GM21515 (cell line): ENCODE results near the gene KRTAP5-1.

Source experiments
- ATAC-seq: cut with Tn5 transposase; IDR thresholded peaks from one replicate; pipeline ENCODE4 v1.9.1; 2021; ENCODE audit not compliant: unreplicated experiment

The KRTAP5-1 gene

DNA sequence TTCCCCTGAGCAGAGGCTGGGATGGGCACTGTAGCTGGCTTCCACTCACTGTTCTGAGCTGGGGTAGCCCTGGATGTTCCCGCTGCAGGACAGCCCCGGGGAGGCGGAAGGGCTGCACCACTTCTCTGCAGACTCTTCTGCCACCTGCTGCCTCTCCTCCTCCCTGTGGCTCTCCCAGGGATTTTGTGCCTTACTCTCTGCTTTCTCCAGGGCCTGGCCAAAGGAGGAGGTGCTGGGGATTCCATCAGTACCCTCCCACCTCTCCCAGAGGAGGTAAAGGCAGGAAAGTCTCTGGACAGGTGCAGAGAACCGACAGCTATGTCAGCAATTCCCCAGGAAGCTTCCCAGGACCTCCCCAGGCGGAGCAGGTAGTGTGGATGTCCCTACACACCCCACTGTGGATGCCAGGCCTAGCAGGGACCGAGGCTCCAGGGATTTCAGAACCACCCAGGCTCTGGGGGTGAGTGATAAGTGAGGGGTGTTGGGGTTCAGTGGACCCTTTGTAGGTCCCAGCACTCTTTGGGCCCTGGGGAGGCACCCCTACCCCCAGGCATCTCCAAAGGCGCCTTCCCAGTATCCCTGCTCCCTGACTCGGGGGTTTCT, 24.3 kb downstream of the KRTAP5-1 start:
- ATAC-seq = no peak

DNA sequence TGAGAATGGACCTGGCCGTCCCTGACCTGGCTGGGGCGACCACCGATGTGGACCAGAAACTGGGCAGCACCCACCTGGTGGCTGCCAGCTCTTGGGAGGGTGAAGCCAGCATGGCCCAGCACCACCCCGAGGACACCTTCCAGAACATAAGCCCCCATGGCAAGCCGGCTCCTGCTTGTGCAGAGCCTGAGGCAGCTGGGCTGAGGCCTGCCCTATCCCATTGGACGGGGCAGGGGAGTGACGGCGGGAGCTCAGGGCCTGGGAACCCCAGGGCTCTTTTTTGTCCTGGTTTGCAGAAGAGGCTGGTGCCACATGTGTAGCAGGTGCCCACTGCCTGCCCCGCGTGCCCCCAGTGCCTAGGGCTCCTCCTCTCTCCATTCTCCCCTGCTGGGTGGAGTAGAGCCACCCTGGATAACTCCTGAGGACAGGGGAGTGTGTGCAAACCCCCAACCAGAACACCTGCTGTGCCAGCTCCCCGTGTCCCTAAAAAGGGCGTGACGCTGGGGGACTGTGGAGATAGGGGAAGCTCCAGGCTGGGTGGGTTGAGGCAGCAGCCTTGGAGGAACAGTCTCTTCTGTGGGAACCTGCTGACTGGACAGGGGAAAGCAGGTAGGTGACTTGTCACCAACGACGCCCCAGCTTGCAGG, 25.0 kb downstream of the KRTAP5-1 start:
- no peak for ATAC-seq

DNA sequence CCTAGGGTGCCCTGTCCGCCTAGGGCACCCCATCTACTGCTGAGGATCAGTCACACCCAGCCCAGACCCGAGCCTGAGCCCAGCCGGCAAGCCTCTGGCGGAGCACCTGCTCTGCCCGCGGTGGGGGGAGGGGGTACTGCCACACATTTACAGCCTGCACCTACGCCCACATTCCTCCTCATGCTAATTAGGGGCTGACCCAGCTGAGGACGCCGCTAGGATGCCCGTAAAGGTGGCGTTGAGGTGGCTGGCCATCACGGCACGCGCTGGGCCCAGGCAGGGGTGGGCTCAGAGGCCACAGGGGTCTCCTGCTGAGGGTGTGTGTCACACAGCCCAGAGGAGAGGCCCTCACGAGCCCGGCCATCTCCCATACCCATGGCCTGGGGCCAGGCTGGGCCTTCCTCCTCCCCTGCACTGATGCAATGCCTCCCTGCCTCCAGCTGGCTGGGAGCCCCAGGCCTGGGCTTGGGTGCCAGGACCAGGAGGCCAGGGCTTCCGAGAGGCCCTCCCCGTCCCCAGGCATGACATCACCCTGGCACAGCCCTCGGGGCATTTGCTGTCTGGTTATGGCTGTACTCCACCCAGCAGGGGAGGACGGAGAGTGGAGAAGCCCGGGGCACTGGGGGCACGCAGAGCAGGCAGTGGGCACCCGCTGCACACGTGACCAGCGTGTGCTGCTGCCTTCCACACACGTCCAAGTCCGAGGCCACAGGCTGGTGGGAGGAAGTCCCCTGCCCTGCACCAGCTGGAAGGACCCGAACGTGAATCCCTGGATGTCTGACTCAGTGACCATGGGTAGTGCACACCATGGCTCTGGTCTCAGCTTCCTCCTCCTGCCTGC, 25.8 kb downstream of the KRTAP5-1 start:
- no peak for ATAC-seq

DNA sequence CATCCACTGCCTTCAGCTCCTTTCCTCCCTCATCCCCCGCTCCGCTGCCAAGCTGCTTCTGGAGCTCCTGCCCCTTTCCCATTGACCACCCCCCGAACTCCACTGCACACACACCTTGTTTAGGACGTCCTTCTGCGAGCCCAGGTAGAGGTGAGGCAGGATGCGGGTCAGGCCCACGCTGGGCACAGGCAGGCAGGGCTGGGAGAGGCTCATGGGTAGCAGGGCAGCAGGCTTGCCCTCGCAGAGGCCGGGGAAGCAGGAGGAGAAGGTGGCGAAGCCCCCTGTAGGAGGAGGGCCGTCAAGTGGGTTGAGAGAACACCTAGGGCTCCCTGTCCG, 26.3 kb downstream of the KRTAP5-1 start:
- no peak for ATAC-seq

DNA sequence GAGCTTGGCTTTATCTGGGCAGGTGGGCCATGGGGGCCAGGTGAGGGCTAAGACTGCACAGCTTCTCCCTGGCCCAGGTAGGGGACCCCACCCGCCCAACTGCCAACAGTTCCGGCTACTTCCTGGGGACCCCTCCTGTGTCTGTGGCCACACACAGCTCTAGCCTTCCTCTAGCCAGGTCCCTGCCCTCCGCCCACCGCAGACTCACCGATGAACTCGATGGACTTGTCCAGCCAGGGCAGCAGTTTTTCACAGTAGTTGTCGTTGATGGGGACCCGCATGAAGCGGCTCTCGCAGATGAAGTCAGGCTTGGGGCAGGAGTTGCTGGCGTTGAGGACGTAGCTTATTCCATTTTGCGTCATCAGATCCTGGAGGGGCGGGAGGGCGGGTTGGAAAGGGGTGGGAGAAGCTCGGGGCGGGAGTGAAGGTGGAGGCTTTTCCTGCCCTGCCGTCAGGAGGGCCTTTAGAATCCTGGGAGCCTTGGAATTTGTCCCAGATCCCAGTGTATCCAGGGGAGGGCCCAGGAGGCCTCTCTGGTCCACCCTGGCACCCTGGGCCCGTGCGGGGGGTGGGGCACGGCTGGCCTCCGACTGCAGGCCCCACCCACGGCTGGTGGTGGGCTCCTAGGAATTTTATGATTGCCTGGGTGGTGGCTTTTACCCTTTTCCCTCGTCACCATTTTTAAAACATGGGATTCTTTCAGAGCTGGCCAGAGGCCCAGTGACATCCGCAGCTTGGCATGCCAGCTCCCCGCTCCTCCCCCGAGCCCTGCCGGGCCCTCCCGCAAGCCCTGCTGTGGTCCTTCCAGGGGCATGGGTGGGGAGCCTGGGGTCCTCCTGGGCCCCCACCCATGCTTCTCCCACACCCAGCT, 26.9 kb downstream of the KRTAP5-1 start:
- ATAC-seq = no peak

DNA sequence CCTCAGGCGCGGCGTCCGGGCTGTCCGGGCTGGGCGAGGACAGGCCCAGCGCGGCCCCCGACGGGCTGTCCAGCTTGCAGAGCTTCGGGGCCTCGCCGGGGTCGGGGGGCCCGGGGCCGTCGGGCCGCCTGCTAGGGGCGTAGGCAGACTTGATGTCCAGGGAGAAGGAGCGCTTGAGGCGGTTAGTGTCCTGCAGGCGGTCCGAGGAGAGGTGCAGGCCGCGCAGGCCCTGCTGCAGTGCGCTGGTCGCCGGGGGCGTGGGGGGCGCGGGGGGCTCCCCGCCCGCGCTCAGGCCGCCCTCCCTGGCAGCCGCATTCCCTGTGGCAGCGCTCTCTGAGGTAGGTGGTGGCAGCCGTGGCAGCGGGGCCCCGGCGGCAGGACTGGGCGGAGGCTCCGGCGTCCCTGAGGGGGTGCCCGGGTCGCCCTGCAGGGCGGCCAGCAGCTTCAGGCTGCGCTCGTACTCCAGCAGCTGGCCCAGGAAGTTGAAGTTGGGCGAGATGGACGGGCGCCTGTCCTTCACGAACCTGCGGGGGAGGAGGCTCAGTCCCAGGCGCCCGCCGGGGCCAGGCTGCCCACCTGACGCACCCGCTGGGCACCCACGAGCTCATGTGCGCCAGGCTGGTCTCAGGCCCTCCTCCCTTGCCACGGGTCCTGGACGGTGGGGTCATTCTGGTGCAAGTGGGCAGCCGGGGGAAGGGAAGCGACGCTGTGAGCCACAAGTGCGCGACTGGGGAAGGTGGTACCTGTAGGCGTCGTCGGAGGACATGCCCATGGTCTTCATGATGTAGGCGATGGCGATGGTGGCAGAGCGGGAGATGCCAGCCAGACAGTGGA, 27.8 kb downstream of the KRTAP5-1 start:
- ATAC-seq = no peak

DNA sequence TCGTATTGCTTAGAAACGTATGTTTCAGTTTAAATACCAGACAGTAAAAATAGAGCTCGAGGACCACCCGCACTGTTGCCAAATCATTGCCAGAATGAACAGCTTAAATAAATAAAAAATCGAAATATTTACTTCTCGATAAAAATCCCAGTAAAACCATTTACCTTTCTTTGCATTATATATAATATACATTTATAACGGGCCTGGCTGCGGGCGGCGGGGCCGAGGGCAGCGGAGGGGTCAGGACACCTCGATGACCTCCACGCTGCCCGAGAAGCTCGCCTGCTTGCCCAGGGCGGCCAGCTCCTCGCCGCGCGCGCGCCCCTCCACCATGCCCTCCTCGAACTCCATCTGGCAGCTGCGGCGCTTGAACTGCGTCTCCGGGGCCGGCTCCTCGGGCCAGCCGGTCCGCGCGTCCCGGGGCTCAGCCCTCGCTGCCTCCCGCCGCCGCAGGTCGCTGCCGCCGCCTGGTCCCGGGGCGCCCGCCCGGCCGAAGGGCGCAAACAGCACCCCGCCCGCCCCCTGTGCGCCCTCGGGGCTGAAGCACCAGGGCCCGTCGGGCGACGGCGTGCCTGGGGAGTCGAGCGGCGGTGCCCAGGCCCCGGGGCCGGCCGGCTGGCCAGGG, 28.7 kb downstream of the KRTAP5-1 start:
- no peak for ATAC-seq

DNA sequence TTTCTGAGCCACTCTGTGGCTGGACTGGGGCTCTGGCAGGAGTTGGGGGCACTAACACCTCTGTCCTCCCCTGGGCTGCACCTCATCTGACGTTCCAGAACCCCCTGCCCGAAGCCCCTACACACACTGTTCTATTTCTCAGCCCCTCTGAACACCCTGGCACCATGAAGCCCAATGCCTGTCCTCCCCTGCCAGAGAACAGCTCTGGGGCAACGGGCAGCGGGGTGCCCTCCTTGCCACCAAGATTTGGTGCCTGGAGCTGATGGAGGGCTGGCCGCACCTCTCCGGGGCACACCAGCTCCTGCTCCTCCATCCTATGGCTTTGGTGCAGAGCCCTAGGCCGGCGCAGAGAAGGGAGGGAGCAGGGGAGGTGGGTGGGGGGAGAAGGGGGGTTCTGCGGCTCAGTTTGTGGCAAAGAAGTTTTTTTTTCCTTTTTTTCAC, 29.4 kb downstream of the KRTAP5-1 start:
- ATAC-seq = no peak

DNA sequence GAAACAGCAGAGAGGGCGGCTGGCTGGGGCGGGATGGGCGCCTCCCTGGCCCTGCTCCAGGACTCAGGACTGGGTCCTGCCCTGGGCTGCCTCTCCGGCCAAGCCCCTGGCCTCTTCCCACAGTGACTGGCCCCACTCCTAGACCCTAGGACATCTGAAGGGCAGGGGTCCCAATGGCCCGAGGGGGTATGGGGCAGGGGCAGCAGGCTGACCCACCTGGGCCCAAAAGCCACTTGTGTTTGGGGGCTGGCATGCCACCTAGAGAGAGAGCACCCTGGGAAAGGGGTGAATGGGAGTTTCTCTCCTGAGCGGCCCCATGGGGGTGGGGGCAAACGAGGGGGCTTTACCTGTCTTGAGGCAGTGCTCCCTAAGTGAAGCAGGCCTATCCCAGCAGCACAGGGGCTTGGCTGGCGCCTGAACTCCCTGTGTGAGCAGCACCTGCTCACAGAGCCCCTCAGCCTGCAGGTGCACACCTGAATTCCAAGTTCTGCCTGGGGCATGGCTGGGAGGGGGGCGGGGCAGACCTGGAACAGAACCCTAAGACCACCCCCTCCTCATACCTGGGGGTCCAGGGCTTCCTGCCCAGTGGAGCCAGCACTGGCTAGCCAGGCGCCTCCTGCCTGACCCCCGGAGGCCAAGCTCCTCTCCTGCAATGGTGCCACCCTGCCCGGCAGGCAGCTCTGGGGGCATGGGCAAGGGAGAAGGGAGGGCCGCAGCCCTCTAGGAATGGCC, 29.9 kb downstream of the KRTAP5-1 start:
- no peak for ATAC-seq

DNA sequence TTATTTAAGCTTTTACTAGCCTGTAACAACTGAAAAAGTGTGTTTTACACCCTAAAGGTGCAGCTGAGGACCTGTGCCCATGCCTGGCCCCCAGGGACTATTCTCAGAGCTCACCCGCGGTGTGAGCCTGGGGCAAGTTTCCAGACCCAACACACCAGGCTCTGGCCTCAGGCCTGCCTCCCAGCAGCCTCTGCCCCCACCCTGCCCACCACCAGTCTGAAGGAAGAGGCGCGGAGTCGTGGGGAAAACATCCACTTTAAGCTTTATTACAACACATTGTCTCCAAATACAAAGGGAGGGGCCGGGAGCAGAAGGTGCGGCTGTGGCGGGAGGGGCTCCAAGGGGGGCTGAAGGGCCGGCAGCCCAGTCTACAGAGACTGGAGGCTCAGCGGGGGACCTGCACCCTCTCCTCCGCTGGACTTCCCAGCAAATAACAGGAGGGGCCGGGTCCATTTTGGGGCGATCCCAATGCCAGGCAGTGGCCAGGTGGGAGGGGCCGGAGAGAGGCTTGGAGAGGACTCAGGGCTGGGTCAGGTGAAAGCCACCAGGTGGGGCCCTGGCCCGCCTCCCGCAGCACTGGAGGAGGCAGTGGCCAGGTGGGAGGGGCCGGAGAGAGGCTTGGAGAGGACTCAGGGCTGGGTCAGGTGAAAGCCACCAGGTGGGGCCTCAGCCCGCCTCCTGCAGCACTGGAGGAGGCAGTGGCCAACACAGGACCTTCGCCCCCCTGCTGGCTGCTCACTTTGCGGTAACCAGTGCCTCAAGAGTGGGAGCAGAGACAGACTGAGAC, 31.1 kb downstream of the KRTAP5-1 start:
- no peak for ATAC-seq

DNA sequence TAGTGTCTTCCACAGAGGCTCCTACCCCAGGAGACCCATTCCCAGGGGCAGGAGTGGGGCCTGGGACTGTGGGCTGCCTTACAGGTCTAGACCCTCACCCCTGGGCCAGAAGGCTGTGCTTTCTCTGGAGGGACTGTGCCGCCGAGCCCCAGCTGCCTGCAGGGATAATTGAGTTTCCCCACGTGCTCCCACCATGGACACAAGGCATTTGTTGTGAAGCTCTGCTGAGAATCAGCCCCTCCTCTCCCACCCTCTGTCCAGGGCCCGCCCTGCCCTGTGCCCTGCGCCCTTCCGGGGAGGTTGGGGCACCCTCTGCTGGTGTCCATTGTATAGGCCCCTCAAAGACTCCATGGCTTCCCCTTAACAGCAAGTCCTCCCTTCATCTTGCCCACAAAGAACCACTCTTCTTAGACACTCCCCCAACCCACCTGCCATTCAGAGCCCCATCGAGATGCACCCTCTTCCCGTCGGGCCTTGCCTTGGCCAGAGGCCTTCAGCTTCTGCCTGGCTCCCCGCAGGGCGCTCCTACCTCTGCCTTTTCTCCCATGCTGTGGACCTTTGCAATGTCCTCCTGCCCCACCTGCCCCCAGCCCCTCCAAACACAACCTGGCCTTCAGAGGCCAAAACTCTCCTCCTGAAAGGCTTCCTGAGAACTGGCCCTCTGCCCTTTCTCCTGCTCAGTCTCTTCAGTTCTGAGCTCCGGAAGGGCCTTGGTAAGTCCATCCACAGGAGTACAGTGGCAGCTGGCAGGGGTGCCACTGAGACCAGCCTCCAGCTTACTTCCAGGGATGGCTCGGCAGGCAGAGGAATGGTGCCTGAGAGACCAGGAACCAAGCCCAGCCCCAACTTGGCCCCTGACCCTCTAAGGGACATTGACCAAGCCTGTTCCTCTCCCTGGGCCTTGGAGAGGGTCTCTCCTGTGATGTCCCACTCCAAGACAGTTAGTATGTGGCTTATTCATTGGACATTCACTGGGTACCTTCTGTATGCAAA, 35.4 kb downstream of the KRTAP5-1 start:
- no peak for ATAC-seq

DNA sequence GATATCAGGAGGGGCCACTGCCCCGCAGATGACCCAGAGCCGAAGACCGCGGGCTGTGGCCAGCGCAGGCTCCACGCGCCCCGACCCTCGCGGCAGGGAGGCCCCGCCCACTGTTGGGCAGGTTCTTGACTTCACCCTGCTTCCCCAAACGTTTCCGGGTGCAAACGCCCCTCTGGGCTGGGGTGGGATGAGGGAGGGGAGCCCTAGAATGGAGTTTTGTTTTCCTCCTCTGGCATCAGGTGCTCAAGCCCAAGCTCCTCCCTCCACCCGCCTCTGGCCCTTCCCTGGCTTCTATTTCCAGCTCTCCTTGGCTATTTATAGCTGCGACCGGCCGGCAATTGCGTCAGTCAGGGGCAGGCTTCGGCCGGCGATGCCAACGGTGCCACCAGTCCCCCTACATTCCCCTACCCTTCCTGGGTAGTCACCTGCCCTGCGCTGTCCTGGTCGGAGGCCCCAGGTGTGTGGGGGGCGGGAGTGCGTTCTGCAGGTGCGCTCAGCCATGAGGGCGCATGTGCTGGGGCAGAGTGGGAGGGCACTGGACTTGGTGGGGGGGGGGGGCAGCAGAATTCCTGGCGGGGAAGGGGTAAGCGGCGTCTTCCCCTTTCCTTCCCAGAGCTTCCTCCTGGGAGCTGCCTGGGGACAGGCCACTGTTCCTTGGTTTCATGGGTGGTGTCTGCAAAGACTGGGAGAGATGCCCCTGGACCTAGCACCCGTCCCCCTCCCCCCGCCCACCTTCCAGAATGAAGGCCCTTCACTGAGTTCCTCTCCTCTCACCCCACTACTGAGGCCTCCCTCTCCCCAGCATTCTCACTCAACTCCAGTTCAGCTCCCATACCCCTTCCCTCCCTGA, 36.6 kb downstream of the KRTAP5-1 start:
- ATAC-seq = no peak

DNA sequence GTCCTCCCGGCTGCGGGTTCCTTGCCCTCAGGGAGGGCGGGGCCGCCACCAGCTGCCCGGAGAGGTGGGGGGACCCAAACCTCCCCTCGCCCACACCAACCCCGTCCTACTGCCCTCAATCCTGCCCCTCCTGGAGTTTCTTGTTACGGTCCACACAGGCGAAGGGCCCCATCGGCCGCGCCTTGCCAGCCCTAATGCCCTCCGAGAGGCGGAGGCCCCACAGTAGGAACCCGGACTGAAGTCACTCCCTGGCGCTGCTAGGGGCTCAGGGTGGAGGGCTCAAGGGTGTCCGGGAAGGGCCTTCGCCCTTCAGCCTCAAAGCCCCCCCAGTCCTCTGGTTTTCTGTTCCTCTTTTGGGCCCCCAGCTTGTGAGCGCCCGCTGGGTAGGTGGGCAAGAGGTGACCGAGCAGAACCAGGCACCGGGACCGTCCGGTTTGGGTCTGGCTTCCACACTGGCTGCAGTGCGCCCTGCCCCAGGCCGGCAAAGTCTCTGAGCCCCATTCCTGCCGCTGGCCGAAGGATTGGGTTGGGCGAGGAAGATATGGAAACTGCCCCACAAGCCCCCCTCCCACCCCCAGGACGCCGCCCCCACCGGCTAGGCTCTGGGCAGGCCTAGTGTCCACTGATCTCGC, 37.5 kb downstream of the KRTAP5-1 start:
- ATAC-seq = no peak

DNA sequence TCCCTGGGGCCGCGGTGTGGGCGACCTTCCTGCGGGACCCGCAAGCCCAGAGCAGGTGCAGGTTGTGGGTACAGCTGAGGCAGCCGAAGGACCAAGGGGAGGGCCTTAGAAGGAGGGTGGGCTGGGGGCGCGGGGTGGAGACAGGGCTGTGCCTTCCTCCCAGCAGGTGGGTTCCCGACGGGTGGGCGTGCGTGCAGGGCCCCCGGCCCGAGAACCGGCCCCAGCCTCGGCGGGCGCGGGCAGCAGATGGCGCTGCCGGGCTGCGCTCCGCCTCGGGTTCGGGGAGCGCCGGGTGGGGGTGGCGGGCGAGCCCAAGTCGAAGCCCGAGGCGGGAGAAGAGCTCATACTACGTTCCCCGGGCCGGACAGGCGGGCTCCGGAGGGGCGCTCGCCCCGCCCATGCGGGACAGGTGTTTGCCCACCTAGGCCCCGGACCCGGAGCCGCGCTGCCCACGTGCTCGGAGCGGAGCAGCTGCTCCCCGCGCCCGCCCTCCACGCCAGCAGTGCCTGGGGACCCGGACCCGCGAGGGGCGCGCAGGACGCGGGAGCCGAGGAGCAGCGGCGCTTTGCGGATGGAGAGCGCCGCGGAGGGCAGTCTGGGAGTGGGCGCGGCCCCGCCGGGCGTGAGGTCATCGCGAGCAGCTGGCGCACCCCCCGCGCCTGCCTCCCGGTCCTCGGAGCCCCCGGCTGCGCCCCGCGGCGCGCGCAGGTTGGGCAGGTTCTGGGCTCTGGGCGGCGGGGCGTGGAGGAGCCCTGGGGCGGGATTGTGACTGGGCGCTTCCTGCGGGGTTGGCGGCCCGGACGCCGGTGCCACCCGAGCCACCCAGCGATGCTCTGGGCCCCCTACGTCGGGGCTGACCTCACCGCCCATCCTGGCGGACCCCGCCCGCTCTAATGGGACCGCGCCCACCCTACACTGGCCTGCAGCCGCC, 38.3 kb downstream of the KRTAP5-1 start:
- no peak for ATAC-seq

DNA sequence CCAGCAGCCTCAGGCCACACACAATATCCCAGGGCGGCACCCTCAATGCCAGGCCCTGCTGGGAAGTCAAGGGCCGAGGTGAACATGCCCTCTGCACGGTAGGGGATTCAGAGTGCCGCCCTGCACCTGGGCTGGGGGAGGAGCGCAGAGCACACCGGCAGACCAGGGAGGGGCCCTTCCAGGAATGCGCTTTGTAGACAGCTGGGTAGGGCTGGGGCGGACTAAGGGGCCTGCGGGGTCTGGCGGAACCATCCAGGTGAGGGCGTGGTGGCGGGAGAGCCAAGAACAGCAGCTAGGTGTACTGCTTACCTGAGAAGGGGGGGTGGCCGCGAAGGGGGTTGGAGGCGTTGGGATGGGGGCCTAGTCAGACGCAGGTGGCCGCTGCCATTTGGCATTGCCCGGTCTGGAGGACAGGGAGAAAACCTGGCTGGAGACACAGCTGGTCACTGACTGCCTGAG, 39.0 kb downstream of the KRTAP5-1 start:
- no peak for ATAC-seq
